RCC 7860 (cell line): ENCODE data around the gene TINCR.

Source experiments
- DNase-seq: peaks from one replicate; pipeline ENCODE4 v3.0.0-alpha.2; 2015; ENCODE audit warnings: low spot score
- FAIRE-seq: peaks from 2 replicates; lab custom pipeline; 2012; peaks lifted over from hg19 to GRCh38; lab: Jason Lieb, UNC

TINCR gene

DNA sequence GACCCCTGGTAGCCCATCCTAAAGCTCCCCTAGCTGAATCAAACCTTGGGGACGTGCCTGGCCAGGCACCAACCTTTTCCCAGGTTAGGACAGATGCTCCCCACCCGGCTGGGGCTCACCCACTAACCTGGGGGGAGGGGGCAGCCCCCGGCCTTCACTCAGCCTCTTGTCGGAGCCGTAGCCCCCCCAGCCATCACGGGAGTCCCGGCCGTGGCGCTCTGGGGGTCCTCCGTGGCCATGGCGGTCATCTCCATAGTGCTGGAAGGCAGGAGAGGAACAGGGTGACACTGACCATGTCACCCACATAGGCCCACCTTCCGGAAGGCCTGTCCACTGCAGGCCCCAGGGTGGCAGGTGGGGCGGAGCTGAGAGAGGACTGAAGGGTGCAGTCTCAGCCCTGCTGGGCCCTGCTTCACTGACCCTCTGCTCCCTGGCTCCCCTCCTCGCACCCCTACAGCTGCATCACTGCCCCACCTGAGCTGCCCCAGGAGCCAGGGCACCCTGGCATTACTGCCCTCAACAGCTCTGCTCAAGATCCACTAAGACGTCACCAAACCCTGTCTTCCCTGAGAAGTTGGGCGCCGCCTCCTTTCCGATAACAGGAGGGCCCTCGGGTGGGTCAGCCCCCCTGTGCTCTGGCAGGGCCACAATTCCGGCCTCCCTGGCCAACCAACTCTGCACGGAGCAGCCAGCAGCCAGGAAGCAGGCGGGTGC, 22.6 kb upstream of the TINCR start:
- DNase-seq: no peak
- FAIRE-seq: no peak

- FAIRE-seq (no peak), DNase-seq (no peak)
These were observed 21.3 kb upstream of the TINCR start for GRCh38 chr19:5588906-5589676.

DNA sequence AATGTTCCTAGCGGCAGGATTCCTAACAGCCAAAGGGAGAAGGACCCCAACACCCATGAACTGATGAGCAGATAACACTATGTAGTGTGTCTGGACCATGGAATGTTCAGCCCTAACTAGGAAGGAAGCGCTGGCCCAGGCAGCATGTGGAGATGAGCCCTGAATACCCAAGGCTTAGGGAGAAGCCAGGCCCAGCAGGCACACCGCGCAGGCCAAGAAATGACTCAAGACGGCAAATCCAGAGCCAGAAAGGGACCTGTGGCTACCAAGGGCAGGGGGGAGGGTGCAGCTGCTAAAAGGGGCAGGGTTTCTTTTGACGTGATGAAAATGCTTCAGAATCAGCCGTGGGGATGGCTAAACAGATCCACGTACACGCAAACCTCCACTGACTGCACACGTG, 20.7 kb upstream of the TINCR start:
- DNase-seq (no peak), FAIRE-seq (no peak)

- FAIRE-seq (no peak), DNase-seq (no peak)
These were observed 19.9 kb upstream of the TINCR start for GRCh38 chr19:5587661-5588060.

DNA sequence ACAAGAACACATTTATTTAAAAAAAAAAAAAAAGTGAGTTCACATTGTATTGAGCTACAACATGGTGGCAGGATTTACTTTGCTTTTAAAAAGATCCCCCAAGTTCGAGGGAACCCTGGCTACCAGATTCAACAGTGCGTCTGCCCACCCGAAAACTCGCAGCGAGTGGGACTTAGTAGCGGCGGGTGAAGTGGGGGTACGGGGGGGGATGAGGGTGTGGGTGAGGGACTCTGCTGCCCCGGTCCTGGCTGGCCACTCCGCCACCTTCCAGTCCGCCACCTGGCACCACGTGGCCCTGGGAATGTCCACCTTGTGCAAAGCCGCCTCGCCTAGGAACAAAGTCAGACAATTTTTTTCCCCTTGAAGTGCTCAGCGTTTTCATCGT, 19.3 kb upstream of the TINCR start:
- DNase-seq: no peak
- FAIRE-seq: no peak

DNA sequence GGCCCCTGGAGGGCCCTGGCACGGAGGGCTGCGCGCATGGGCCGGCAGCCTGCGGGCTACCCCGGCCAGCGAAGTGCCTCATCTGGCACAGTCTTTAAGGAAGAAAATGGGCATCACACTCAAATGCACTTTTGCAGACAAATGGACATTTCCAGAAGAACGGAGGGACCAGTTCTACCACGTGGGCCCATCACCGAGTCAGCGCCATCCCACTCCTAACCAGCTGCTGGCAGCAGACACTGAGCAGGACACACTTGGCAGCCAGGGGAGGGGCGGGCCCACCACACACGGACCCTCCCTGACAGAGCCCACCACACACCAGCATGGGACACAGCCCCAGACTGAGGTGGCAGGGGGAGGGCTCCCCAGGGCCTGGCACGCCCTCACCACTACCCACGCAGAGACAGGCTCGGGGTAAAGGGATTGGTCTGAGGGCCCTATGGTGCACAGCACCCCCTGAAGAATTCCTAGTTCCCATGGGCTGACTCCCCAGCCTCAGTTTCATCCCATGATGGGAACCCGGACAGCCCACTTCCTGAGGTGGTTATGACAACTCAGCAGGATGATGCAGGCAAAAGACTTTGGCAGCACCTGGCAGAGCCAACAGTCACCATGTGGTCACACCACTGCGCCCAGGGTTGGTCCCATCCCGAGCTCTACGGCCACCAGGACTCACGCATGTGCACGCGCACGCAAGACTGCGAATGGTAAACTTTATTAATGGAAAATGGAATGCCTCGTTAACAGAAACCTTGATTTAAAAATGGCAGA, 18.7 kb upstream of the TINCR start:
- FAIRE-seq (no peak), DNase-seq (no peak)

- FAIRE-seq (no peak), DNase-seq (no peak)
These were observed 17.9 kb upstream of the TINCR start for GRCh38 chr19:5585461-5586299.

- FAIRE-seq: no peak
- DNase-seq: no peak
These were observed 12.4 kb upstream of the TINCR start for GRCh38 chr19:5580161-5580571.

DNA sequence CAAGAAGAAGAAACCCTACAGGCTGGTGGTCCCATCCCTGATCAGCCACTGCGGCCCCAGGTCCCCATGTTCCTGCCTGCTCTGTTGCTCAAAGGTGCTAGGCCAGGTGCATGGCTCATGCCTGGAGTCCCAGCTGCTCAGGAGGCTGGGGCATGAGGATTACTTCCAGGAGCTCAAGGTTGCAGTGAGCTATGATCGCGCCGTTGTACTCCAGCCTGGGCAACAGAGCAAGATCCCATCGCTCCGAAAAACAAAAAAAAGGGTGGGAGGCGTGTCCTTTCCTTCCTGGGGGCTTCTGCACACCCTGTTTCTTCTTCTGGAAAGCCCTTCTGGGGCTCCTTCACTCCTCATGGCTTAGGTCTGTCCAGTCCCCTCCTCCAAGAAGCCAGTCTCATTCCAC, 11.9 kb upstream of the TINCR start:
- DNase-seq (no peak), FAIRE-seq (no peak)

- FAIRE-seq: no peak
- DNase-seq: no peak
These were observed 11.5 kb upstream of the TINCR start for GRCh38 chr19:5579286-5579685.

DNA sequence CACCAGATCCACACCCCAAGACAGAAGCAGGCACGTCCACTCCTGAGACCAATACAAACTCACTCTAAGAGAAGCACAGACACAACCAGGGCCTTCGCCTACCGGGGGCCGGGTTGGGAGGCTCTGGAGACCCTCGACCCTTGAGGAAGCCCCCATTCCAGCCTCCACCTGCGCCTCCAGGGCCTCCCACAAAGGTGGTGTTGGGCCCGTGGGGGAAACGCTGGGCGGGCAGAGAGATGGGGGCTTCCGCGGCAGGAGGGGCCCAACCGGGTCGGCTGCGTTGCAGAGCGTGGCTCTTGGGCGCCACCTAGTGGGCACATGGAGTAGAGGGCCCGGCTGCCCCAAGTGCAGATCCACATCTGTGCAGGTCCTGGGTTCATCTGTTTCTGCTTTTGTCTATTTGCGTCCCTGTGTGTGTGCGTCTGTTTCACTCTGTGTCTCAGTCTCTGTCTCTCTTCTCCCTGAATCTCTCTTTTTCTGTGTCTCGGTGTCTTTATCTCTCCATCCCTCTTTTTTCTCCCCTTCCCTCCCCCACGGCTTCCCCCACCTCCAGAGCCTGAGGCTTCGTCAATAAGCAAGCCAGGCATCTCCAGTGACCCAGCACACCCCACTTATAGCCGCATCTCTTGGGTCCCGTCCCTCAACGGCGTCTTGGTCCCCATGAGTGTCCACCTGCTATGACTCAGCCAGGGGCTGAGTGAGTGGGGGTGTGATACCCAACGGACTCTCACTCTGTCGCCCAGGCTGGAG, 10.5 kb upstream of the TINCR start:
- DNase-seq (no peak), FAIRE-seq (no peak)

- DNase-seq (no peak), FAIRE-seq (no peak)
These were observed 7.8 kb upstream of the TINCR start for GRCh38 chr19:5575590-5575989.

DNA sequence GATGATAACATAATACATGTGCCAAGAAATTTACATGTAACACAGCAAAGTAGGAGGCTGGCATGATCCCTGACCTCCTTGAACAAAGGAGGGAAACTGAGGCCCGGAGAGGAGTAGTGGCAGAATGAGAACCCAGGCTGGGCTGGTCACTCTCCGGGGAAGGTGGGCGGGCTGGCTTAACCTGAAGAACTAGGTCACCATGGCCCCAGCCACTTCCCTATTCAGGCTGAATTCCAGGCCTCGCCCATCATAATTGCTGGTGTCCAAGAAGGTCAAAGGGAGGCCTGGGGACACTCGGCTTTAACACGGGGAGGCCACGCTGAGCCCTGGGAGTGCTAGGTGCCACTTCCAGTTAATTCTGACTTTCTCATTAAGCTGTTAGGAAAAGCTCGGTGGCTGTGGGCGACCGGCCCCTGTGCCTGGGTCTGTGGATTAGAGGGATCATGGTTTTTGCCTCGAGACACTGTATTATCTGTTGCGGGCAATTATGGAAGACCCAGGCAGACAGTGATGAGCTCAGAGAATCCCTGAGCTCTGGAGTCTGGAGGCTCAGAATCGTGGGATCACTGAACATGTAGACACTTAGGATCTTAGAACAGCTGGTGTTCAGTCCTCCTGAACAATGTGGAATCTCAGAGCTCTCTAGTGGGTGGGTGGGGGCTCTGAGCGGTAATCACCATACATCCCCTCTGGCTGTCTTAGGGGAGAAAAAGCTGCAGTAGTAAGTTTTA, 5.0 kb upstream of the TINCR start:
- no peak for DNase-seq
- no peak for FAIRE-seq

DNA sequence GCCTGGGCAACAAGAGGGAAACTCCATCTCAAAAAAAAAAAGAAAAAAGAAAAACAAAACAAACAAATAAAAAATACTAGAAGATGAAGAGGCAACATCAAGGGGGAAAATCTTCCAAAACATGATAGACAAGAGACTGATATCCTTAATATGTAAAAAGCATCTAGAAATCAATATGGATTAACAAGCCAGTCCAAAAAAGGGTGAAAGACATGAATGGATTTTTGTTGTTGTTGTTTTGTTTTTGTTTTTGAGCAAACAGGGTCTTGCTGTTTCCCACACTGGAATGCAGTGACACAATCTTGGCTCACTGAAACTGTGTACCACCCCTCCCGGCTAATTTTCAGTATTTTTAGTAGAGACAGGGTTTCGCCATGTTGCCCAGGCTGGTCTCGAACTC, 4.0 kb upstream of the TINCR start:
- DNase-seq: no peak
- FAIRE-seq: no peak

DNA sequence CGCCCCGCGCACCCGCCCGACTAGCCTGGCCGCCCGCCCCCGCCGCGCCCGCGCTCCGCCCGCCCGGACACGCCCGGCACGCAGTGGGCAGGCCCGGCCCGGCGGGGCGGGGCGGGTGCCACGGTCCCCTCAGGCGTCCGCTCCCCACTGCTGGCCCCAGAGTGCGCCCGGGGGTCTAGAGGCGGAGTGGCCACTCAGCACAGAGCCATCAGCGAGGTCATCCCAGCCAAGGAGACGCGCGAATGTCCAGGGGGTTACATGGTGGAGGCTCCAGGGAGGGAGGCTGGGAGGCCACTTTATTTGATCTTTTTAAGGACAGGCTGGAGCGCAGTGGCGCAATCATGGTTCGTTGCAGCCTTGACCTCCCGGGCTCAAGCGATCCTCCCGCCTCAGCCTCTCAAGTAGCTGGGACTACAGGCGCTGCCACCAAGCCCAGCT, 236 bp upstream of the TINCR start:
- DNase-seq (no peak), FAIRE-seq (no peak)

GRCh38 chr19:5564930-5565329, 2.8 kb downstream of the TINCR start:
- no peak for DNase-seq
- FAIRE-seq: no peak

- FAIRE-seq: no peak
These were observed 3.7 kb downstream of the TINCR start for GRCh38 chr19:5563935-5564612.

GRCh38 chr19:5563008-5563431, 4.7 kb downstream of the TINCR start:
- FAIRE-seq: no peak
- DNase-seq: no peak

More at GRCh38 chr19:5563935-5564612, 3.7 kb downstream of the TINCR start:
- DNase-seq: no peak

DNA sequence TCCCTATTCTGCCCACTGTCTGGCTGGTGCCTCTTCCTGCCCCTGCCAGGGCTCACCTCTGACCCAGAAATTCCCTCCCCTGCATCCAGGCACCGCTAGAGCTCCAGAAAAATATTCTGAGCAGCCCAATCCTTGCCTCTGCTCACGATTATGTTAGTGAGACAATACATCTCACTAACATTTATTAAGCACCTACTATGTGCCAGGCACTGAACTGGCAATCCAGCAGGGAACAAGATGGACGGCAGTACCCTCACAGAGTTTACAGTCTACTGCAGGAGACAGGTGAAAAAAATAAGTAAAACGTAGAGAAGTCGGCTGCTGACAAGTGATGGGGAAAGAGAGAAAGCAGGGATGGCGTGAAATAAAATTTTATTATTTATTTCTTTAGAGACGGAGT, 5.5 kb downstream of the TINCR start:
- FAIRE-seq (no peak), DNase-seq (no peak)
